ENCODE data around the gene KCNIP1. TPM values are rescaled to one million over a fixed set of nuclear protein-coding genes. Genes with fewer than 3 reads are reported as not detected.
A peak's percentile ranks its signal among the peaks of the same experiment; 100 is the strongest.

KCNIP1 gene
- polyA plus RNA-seq, 3 donors from 2014 or later, result not detected

DNA sequence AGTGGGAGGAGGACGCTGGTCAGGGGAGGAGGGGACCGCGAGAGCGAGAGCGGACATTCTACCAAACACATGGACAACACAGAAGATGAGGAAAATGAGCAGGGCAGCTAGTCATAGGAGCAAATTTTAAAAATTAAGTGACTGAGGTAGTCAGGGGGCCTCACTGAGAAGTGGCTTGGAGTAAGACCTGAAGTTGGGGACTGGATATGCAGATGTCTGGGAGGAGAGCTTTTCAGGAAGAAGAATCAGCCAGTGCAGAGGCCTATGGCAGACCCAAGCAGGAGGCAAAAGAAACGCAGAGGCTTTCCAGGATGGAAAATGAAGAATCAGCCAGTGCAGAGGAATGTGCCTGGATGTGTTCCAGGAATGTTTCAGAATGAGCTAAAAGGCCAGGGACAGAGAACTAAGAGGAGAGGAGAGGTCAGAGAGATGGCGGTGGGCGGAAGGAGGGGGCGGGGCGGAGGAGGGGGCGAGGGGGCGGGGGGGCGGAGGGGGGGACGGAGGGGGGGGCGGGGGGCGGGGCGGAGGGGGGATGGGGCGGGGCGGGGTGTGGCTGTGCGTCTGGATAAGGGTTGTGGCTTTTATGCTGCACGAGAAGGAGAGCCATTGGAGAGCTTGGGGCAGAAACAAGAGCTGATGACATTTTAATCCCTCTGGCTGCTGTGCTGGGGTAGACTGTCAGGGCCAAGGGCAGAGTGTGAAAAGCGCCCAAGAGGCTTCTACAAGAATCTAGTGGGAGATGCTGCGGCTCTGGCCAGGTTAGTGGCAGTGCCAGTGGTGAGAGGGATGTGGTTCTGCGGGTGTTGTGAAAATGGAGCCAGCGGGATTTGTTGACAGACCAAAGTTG is 129.6 kb downstream of the KCNIP1 start:
- H3K27me3 Mint-ChIP-seq (ENCODE audit: low read depth in 3 of 3), result peaks cover 5 to 12% (median 8%) of the 10 kb centered on the region in 3 donors

DNA sequence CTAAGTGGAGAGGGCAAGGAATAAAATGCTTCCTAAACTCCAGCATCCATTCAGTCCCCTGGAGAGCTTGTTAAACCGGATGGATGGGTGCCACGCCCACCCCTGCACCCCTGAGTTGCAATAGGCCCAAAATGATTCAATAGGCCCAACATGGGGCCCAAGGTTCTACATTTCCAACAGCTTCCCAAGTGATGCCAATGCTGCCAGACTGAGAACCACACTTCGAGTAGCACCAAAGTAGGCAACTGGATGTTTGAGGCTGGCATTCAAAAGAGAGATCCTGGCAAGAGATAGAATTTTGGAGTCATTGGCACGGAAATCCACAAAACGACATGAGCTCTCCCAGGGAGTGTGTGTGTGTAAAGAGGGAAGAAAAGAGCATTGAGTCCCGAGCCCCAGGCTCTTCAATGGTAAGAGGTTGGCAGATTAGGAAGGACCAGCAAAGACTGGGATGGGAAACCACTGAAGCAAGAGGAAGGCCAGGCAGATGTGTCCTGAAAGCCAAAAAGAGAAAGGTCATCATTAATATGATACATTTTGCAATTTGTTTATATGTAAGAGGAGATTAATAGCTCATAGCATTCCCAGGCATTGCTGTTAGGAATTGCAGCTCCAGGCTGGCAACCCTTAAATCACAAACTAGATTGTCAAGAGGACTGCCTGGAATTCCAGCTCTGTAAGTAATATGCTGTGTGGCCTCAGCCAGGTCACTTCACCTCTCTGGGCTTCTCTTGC is 130.6 kb downstream of the KCNIP1 start:
- Mint-ChIP-seq H3K9me3 (peaks cover 0 to 3% (median 0%) of the 10 kb centered on the region in 6 donors), H3K4me3 (peak overlapping the region in 1 of 5 donors; percentile 11), H3K27ac (no peak overlapping the region), H3K36me3 (no peaks in the 10 kb centered on the region), H3K27me3 (ENCODE audit: low read depth in 3 of 3) (peaks cover 8 to 16% (median 9%) of the 10 kb centered on the region in 3 donors), H3K4me1 (peaks cover 17 to 20% of the 10 kb centered on the region in 2 donors)
- no peak for DNase-seq

More for the DNA sequence above, 129.6 kb downstream of the KCNIP1 start:
- Mint-ChIP-seq H3K27ac (peak overlapping the region in 3 of 6 donors; percentile 49 to 75 (median 61)), H3K4me3 (peak overlapping the region; percentile 72 to 81 (median 72)), H3K4me1 (peaks cover 17 to 20% of the 10 kb centered on the region in 2 donors), H3K36me3 (no peaks in the 10 kb centered on the region), H3K9me3 (no peaks in the 10 kb centered on the region)
- DNase-seq, result peak in 2 of 3 donors; percentile 6 to 20

- H3K4me1 Mint-ChIP-seq, result peaks cover 17 to 20% of the 10 kb centered on the region in 2 donors
- no peak overlapping the region for H3K4me3 Mint-ChIP-seq
- H3K27ac Mint-ChIP-seq, result no peak overlapping the region
- H3K27me3 Mint-ChIP-seq (ENCODE audit: low read depth in 3 of 3), result peaks cover 9 to 10% (median 10%) of the 10 kb centered on the region in 3 donors
- no peak for DNase-seq
- peaks cover 0 to 3% (median 0%) of the 10 kb centered on the region in 6 donors for H3K9me3 Mint-ChIP-seq
- no peaks in the 10 kb centered on the region for H3K36me3 Mint-ChIP-seq
Measured at GRCh38 chr5:170635706-170636105, 131.9 kb downstream of the KCNIP1 start.

DNA sequence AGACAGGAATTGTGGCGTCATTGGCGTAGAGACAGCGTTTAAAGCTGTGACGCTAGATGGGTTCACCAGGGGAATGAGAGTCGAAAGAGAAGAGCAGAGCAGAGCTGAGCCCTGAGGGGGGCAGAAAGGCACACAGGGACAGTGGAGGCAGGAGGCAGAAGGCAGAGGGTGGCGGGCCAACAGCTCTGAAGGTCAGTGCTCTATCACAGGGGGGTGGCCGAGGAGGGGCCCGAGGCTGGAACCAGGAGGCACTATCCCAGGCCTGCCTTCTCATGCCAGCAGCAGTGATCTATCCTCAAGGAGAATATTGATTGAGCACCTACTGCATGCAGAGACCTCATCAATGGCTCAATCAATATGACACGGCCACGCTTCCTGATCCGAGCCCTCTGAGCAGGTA is 132.4 kb downstream of the KCNIP1 start:
- Mint-ChIP-seq H3K27me3 (ENCODE audit: low read depth in 3 of 3) (peaks cover 9 to 10% (median 10%) of the 10 kb centered on the region in 3 donors), H3K36me3 (no peaks in the 10 kb centered on the region), H3K9me3 (peaks cover 0 to 3% (median 0%) of the 10 kb centered on the region in 6 donors), H3K27ac (no peak overlapping the region), H3K4me1 (peaks cover 17 to 20% of the 10 kb centered on the region in 2 donors), H3K4me3 (no peak overlapping the region)
- no peak for DNase-seq

DNA sequence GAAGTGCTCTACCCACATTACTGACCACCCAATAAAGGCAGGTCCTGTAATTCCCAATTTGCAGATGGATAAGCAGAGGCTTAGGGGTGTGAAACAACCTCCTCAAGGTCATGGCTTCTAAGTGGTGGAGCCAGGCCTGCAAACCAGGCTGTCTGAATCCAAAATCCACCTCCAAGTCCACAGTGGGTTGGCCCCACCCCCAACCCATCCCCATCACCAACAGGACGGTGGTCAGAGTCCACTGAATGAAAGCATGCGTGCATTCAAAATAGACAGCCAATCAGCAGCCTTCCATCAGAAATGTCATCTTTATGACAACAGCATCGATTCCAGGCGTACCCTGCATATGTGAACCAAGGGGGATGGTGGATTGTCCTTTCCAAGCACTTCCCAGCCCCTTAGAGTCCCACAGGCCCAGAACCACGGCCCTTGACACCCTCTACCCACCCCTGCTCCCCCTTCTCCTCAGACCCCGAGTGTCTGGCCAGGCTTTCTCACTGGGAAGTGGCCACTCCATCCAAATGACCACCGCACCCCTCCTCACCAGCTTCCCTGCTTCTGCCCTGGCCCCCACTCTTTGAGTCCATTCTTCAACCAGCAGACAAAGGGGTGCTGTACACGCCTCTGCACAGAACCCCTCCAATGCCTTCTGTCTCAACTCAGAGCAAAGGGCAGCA is 133.1 kb downstream of the KCNIP1 start:
- Mint-ChIP-seq H3K36me3 (no peaks in the 10 kb centered on the region), H3K9me3 (peaks cover 0 to 3% (median 0%) of the 10 kb centered on the region in 6 donors), H3K27me3 (ENCODE audit: low read depth in 3 of 3) (peaks cover 9 to 10% (median 10%) of the 10 kb centered on the region in 3 donors), H3K4me3 (no peak overlapping the region), H3K4me1 (peaks cover 17 to 20% of the 10 kb centered on the region in 2 donors), H3K27ac (no peak overlapping the region)
- DNase-seq, result no peak

DNA sequence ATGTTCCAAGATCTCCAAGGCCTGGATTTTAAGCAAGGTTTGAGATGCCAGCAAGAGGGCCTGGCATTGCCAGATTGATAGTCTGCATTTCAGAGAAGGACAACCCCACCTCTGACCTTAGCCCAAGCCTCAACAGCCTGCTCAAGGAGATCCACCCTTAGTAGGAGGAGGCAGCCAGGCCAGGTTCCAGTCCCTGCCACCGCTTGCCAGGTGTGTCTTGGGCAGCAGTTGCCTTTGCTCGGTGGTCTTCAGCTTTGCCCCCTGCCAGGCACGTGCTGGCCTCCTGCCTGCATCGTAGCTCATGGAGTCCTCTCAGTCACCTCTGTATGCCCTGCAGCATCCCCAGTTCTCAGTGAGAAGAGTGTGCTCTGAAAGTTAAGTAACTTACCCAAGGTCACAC is 134.2 kb downstream of the KCNIP1 start:
- DNase-seq, result no peak
- Mint-ChIP-seq H3K36me3 (no peaks in the 10 kb centered on the region), H3K27ac (no peak overlapping the region), H3K27me3 (ENCODE audit: low read depth in 3 of 3) (peaks cover 7 to 12% (median 10%) of the 10 kb centered on the region in 3 donors), H3K9me3 (peaks cover 0 to 3% (median 0%) of the 10 kb centered on the region in 6 donors), H3K4me1 (peaks cover 12 to 16% of the 10 kb centered on the region in 2 donors), H3K4me3 (no peak overlapping the region)

GRCh38 chr5:170638454-170639220 is 134.8 kb downstream of the KCNIP1 start:
- H3K4me3 Mint-ChIP-seq, result no peak overlapping the region
- H3K27ac Mint-ChIP-seq, result no peak overlapping the region
- peaks cover 0 to 3% (median 0%) of the 10 kb centered on the region in 6 donors for H3K9me3 Mint-ChIP-seq

DNA sequence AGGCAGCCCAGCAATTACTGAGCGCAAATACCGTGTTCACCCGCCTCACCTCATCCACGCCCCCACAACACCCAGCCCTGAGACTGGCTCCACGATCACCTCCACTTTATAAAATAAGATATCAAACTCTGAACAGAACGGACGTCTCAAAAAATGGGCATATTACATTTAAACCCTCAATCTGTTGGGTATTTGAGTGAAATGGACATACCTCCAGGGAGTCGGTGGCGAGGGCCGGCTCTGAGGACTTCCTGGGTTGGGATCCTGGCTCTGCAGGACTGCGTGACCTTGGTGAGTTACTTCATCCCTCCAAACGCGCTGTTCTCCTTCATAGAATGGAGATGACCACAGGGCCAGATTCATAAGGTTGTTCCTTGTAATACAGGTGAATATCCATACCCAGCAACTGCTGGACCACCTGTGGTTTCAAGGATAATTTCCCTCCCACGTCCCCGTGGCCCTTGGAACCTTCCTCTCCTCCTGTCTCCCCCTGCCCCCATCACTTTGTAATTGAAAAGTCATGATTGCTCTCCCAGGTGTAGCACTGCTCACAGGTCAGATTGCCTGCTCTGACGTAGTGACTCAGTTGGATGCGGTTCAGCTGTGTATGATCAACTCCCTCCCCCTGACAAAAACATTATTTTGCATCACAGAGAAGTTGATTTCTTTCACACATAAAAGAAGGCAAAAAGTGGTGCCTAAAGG is 135.6 kb downstream of the KCNIP1 start:
- no peak overlapping the region for H3K4me3 Mint-ChIP-seq
- no peak for DNase-seq
- peaks cover 6 to 10% (median 10%) of the 10 kb centered on the region in 3 donors for H3K27me3 Mint-ChIP-seq (ENCODE audit: low read depth in 3 of 3)
- peaks cover 0 to 3% (median 0%) of the 10 kb centered on the region in 6 donors for H3K9me3 Mint-ChIP-seq
- peaks cover 2 to 3% of the 10 kb centered on the region in 2 donors for H3K4me1 Mint-ChIP-seq
- no peak overlapping the region for H3K27ac Mint-ChIP-seq
- no peaks in the 10 kb centered on the region for H3K36me3 Mint-ChIP-seq

More at GRCh38 chr5:170638454-170639220, 134.8 kb downstream of the KCNIP1 start:
- H3K36me3 Mint-ChIP-seq, result no peaks in the 10 kb centered on the region
- H3K27me3 Mint-ChIP-seq (ENCODE audit: low read depth in 3 of 3), result peaks cover 9 to 12% (median 10%) of the 10 kb centered on the region in 3 donors
- DNase-seq, result peak; percentile 22 to 39 (median 26)
- H3K4me1 Mint-ChIP-seq, result peaks cover 7 to 10% of the 10 kb centered on the region in 2 donors

DNA sequence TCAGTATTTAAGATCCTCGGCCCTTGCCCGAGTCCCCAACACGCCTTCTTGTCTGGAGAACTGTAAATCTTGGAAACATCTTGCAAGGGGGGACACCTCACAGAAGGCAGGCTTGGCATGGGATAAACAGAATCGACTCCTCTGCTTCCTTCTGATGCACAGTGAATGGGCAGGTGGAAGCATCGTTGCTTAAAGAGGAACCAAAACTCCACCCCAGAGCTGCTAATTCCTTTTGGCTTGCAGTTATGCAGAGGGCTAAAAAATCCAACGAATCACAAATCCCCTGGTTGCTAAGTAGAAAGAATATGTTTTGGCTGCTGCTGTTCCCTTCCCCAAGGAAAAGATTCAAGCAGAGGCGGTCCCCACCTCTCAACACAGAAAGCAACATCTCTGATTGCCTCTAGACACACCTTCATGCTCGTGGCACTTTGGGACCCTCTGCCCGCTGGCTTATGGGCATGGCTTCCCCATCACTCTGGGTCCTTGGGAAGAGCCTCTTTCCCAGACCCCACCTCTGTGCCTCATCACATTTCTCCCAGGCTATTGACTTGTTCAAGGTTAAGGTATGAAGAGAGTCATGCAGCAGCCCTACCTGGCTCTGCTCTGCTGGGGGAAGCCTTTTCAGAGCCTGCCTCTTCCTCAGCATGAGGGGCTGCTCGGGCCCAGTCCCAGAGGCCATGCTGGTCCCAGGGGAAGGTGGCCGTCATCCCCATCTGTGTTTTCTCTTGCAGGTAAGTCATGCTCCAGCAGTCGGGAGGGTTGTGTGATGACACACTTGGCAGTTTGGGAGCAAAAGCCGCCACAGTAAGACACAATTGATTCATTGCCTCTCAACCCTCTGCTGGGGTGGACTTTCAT is 137.1 kb downstream of the KCNIP1 start:
- Mint-ChIP-seq H3K27ac (no peak overlapping the region), H3K27me3 (ENCODE audit: low read depth in 3 of 3) (peaks cover 6 to 10% (median 8%) of the 10 kb centered on the region in 3 donors), H3K4me1 (no peaks in the 10 kb centered on the region), H3K4me3 (no peak overlapping the region), H3K36me3 (no peaks in the 10 kb centered on the region), H3K9me3 (peaks cover 0 to 3% (median 0%) of the 10 kb centered on the region in 6 donors)
- no peak for DNase-seq

- Mint-ChIP-seq H3K4me3 (no peak overlapping the region), H3K9me3 (peaks cover 0 to 3% (median 0%) of the 10 kb centered on the region in 6 donors), H3K4me1 (no peaks in the 10 kb centered on the region), H3K27me3 (ENCODE audit: low read depth in 3 of 3) (peaks cover 6 to 12% (median 7%) of the 10 kb centered on the region in 3 donors), H3K36me3 (no peaks in the 10 kb centered on the region), H3K27ac (no peak overlapping the region)
- no peak for DNase-seq
Measured at GRCh38 chr5:170641589-170642031, 137.8 kb downstream of the KCNIP1 start.

DNA sequence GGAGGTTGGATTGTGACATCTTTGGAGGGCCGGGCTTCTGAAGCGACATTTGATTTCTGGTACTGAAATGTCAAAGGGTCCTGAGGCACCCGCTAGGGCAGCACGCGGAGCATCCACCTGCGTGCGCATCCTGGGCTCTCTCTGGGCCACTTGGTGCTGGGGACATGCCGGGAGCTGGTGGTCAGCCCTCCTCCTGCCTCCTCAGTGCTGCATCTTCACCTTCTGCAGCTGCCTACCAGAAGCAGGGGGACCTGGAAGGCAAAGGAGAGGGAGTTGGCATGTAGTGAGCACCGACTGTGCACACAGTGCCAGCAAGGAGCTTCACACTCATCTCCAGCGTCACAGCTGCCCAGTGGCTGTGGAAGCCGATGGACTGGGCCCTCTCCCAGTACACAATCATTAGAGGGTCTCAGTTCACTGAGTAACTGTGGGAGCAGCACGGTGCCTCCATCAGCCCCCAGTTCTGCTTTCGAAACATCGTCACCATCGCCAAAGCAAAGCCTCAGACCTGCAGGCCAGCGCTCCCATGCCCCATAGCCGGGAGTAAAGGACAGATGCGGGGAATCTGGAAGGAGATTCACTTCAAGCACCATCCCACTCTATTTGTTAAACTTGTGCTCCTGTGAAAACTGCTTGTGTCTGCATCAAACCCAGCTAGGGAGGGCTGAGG is 138.4 kb downstream of the KCNIP1 start:
- no peak for DNase-seq
- Mint-ChIP-seq H3K36me3 (no peaks in the 10 kb centered on the region), H3K4me1 (no peaks in the 10 kb centered on the region), H3K9me3 (peaks cover 0 to 3% (median 0%) of the 10 kb centered on the region in 6 donors), H3K27ac (no peak overlapping the region), H3K27me3 (ENCODE audit: low read depth in 3 of 3) (peaks cover 6 to 10% (median 7%) of the 10 kb centered on the region in 3 donors), H3K4me3 (no peak overlapping the region)
